ENCODE data around the gene OR1I1.

The OR1I1 gene

GRCh38 chr19:15098460-15098859 is 16.4 kb downstream of the OR1I1 start:
- no peak for DNase-seq (ENCODE audit: low read depth in 2 of 2)

DNA sequence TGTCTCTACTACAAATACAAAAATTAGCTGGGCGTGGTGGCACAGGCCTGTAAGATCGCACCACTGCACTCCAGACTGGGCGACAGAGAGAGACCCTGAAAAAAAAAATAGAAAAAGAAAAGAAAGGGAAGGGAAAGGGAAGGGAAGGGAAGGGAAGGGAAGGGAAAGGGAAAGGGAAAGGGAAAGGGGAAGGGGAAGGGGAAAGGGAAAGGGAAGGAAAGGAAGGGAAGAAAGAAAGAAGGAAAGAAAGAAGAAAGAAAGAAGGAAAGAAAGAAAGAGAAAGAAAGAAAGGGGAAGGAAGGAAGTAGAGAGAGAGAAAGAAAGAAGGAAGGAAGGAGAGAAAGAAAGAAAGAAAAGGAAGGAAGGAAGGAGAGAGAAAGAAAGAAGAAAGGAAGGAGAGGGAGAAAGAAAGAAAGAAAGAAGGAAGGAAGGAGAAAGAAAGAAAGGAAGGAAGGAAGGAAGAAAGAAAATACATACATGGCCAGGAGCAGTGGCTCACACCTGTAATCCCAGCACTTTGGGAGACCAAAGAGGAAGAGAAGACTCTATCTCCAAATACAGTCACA is 17.1 kb downstream of the OR1I1 start:
- no peak for DNase-seq (ENCODE audit: low read depth in 2 of 2)

GRCh38 chr19:15101479-15102082 is 19.6 kb downstream of the OR1I1 start:
- DNase-seq (ENCODE audit: low read depth in 2 of 2): no peak

DNA sequence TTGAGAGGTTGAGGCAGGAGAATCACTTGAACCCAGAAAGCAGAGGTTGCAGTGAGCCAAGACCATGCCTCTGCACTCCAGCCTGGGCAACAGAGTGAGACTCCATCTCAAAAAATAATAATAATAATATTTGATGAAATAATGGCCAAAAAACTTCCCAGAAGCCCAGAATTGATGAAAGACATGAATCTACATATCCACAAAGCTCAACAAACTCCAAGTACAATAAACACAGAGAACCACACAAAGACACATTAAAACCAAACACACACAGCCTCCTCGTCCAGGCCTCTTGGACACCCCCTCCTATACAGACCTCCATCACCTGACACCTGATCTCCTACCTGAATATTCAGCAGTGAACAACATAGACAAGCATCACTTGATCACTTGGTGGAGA is 22.0 kb downstream of the OR1I1 start:
- no peak for DNase-seq (ENCODE audit: low read depth in 2 of 2)

- no peak for DNase-seq (ENCODE audit: low read depth in 2 of 2)
Observed at GRCh38 chr19:15104411-15104810, 22.4 kb downstream of the OR1I1 start.

DNA sequence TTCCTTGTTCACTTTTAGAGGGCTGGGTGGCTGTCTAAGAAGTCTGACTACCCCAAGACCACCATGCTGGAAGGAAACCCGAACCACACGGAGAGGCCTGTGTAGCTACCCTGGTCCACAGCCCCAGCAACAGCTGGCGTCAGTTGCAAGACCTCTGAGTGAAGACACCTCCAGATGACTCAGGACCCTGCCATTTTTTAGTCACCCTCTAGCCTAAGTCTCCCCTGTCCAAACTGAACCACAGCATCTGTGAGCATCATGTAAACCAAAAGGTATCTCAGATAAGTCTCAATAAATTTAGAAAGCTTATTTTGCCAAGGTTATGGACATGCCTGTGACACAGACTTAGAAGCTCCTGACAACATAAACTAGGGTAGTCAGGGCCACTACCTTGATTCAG is 23.0 kb downstream of the OR1I1 start:
- DNase-seq (ENCODE audit: low read depth in 2 of 2): no peak

DNA sequence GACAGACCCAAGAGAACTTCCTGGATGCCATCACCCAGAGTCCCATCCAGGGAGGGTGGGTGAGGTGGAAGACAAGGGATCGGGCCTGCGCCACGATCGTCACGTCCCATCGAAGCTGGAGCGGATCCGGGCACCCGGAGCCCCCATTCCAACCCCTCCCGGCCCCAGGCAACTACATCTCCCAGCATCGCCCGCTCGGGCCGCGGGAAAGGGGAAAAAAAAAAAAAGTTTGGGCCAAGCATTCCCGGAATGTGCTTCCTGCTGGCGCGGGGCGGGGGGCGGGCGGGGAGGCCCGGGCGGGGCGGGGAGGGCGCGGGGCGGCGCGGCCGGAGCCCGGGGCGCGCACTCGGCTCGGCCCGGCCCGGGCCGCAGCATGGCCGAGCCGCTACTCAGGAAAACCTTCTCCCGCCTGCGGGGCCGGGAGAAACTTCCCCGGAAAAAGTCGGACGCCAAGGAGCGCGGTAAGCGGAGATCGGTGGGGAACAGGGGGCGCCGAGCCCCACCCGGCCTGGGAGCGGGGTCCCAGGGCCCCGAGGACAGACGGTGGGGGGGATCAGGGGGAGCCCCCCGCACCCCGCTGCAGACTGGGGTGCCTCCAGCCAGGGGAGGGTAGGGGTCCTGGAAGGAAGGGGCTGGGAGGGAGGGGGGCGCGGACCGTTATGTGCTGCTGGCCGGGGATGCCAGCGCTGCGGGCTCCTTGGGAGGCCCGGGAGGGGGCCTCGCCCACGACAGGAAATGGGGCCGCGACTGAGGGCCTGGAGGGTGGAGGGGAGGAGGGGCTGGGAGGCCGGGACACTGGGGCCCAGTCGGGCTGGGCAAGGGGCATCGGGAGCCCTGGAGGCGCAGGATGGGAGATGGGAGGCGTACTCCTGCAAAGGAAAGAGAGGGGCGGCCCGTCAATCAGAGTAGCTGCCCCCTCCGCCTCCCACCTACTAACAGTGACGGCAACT is 25.3 kb downstream of the OR1I1 start, which contains the start of gene SYDE1:
Gene SYDE1 (plus strand): TSS at position 341 of the 950 bp plus-strand sequence. CDS start 33 bp downstream, at position 374.
- peak; percentile 70 for DNase-seq (ENCODE audit: low read depth in 2 of 2)

DNA sequence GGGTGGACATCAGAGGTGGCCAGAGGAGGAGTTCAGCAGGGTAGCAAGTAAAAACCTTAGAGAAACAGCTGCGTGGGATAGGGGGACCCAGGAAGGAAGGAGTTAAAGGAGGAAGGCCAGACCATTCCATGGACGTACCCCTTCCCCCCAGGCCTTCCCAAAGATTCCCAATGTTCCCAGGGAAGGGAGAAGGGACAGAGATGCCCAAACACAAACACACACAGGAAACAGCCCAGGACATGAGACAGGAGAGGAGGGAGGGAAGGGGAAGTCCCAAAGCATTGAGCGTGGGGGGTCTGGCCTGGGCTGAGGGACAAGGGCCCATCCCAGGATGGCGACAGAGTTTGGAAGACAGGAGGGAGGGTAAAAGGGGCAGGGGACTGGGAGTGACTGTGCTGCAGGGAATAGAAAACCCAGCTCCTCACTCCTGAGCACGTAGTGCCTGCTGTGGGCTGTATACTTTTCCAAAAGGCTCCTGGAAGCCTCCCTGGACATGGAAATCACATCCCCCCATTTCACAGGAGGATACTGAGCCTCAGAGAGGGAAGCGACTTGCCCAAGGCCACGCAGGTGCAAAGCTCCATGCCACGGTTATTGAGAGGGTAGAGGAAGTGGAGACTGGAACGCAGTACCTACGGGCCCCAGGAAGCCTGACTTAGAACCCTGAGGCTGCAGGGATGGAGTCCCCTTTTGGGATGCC is 26.3 kb downstream of the OR1I1 start:
- DNase-seq (ENCODE audit: low read depth in 2 of 2): no peak

GRCh38 chr19:15108845-15109767 is 27.1 kb downstream of the OR1I1 start:
- no peak for DNase-seq (ENCODE audit: low read depth in 2 of 2)

- no peak for DNase-seq (ENCODE audit: low read depth in 2 of 2)
Observed at GRCh38 chr19:15109768-15110417, 27.9 kb downstream of the OR1I1 start.

- no peak for DNase-seq (ENCODE audit: low read depth in 2 of 2)
Observed at GRCh38 chr19:15110418-15110815, 28.4 kb downstream of the OR1I1 start.

DNA sequence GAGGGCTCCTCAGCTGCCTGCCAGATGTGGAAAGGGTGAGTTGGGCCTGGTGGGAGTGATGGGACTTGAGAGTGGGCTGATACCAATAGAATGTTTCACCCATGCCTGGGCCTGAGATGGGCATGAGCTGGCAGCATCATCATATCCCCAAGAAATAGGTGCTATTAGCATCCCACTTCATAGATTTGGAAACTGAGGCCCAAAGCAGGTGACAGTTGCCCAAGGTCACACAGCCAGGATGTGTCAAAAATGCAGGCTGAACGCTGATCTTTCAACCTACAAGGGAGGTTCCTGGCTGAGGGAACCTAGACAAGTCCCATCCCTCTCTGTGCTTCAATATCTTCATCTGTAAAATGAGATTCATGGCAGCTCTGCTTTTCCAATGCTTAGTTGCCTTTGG is 29.7 kb downstream of the OR1I1 start:
- DNase-seq (ENCODE audit: low read depth in 2 of 2): no peak

DNA sequence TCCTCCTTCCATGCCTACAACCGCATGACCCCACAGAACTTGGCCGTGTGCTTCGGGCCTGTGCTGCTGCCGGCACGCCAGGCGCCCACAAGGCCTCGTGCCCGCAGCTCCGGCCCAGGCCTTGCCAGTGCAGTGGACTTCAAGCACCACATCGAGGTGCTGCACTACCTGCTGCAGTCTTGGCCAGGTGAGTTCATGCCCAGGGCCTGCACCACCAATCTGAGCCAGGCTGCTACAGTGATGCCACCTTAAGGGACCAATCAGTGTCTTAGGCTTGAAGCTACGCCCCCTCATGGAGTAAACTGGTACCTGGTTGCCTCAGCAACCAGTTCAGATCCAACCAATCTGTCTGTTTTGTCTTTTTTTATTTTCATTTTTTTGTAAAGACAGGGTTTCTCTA is 30.4 kb downstream of the OR1I1 start:
- DNase-seq (ENCODE audit: low read depth in 2 of 2): no peak

- no peak for DNase-seq (ENCODE audit: low read depth in 2 of 2)
Observed at GRCh38 chr19:15113245-15114152, 31.5 kb downstream of the OR1I1 start.

GRCh38 chr19:15114153-15114540 is 32.1 kb downstream of the OR1I1 start:
- no peak for DNase-seq (ENCODE audit: low read depth in 2 of 2)

DNA sequence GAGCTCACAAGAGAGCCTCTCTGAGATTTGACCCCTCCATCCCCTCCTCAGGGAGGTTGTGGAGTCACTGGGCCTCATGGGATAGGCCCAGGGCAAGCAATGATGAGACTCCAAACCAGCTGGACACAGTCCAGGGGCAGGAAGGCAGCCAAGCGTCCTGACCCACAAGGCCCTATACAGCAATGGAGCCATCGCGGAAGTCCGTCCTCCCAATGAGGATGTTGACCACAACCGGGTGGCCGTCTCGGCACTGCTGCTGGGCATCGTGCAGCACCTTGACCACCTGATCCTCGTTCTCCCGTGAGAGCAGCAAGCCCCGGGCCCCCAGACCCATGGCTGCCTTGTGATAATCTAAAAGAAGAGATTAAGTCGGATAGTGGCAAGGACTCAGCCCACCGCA is 33.1 kb downstream of the OR1I1 start:
- DNase-seq (ENCODE audit: low read depth in 2 of 2): no peak

- no peak for DNase-seq (ENCODE audit: low read depth in 2 of 2)
Observed at GRCh38 chr19:15115762-15116615, 34.0 kb downstream of the OR1I1 start.

- DNase-seq (ENCODE audit: low read depth in 2 of 2): no peak
Observed at GRCh38 chr19:15116856-15117255, 34.8 kb downstream of the OR1I1 start.

GRCh38 chr19:15118248-15118647 is 36.2 kb downstream of the OR1I1 start:
- DNase-seq (ENCODE audit: low read depth in 2 of 2): no peak

All from fibroblast of skin of left biceps (primary cell).